K562 (cell line): Measurements from ENCODE around the gene SNX12. TPM values are rescaled to one million over a fixed set of nuclear protein-coding genes. Genes with fewer than 3 reads are reported as not detected.

Experiments
- ATAC-seq: fragments of 200-7000 bp; cut with Tn5 transposase; 3 replicates; pipeline ENCODE4 v1.9.1; 2020; ENCODE audit warnings: moderate library complexity
- BruUV-seq: library from RNA; stranded (reverse); fragments of 400-500 nt; replicated peaks from 2 replicates; lab custom pipeline; 2021; lab: Mats Ljungman, UMichigan
- CTCF ChIA-PET: fragments of 300-600 bp; formaldehyde crosslinking; extraction: SDS; loops from one replicate; lab custom pipeline; 2021; ENCODE audit warnings: low intra/inter-chr PET ratio; lab: Yijun Ruan, JAX
- POLR2A ChIA-PET: fragments of 300-600, 350-650 bp; sonication (Branson Sonifier 250); formaldehyde crosslinking; extraction: SDS; loops from one replicate; lab custom pipeline; 2021; ENCODE audit warnings: antibody characterized with exemption, inconsistent platforms; lab: Yijun Ruan, JAX
- DNase-seq, 4 experiments: peaks; one replicate each; pipeline versions ENCODE4 v3.0.0 to v3.0.0-alpha.2; 2011 to 2018; ENCODE audit warnings: low spot score in 3 of 4, mixed read lengths in 3 of 4; ENCODE audit errors: extremely low read depth in 1 of 4
- FAIRE-seq: peaks from 2 replicates; lab custom pipeline; 2011; peaks lifted over from hg19 to GRCh38; lab: Jason Lieb, UNC
- H2AFZ ChIP-seq: 2 replicates; pipeline ENCODE4 v1.6.0; 2011; ENCODE audit warnings: low read depth, low read length, control low read depth, inconsistent platforms
- H3K27ac ChIP-seq: fragments of 200-600 bp; 3 replicates; pipeline ENCODE4 v1.8.0; 2011; ENCODE audit warnings: low read depth, mild to moderate bottlenecking, control low read depth, inconsistent platforms, low read length, moderate library complexity, mixed read lengths; ENCODE audit errors: extremely low read depth
- H3K27me3 ChIP-seq, 2 experiments: fragments of 300-600 bp in 1 of 2; 2 replicates in 1 of 2; 3 replicates in 1 of 2; pipeline versions ENCODE4 v1.6.0 to v1.8.0; 2011; ENCODE audit warnings: inconsistent platforms in 2 of 2, low read length in 2 of 2, mild to moderate bottlenecking in 1 of 2, mixed read lengths in 1 of 2, moderate library complexity in 1 of 2; ENCODE audit not compliant: control insufficient read depth in 2 of 2, insufficient read depth in 2 of 2
- H3K36me3 ChIP-seq: fragments of 300-600 bp; 3 replicates; pipeline ENCODE4 v1.8.0; 2011; ENCODE audit warnings: mild to moderate bottlenecking, low read length, inconsistent platforms; ENCODE audit not compliant: control insufficient read depth, insufficient read depth
- H3K4me1 ChIP-seq, 2 experiments: fragments of 200-600 bp in 1 of 2; replicated peaks in 1 of 2; 2 replicates in 1 of 2; 3 replicates in 1 of 2; pipeline versions ENCODE4 v1.5.1 to v1.8.0; 2011; ENCODE audit warnings: inconsistent platforms in 2 of 2, low read length in 2 of 2, mild to moderate bottlenecking in 1 of 2, mixed read lengths in 1 of 2, moderate library complexity in 1 of 2; ENCODE audit not compliant: control insufficient read depth in 2 of 2, insufficient read depth in 2 of 2
- H3K4me2 ChIP-seq: 2 replicates; pipeline ENCODE4 v1.6.1; 2011; ENCODE audit warnings: low read length, control low read depth, inconsistent platforms, mixed read lengths; ENCODE audit not compliant: insufficient read depth
- H3K4me3 ChIP-seq: fragments of 200-600 bp; sonication (generic), shearing (Covaris generic); 2 replicates; pipeline ENCODE4 v1.5.1; 2016; ENCODE audit warnings: control low read depth, inconsistent platforms
- H3K79me2 ChIP-seq: fragments of 200-600 bp; 3 replicates; pipeline ENCODE4 v1.8.0; 2011; ENCODE audit warnings: low read length, inconsistent platforms; ENCODE audit not compliant: control insufficient read depth, insufficient read depth
- H3K9ac ChIP-seq, 2 experiments: 2 replicates each; pipeline versions ENCODE4 v1.6.0 to v1.6.1; 2011; ENCODE audit warnings: low read depth in 2 of 2, low read length in 2 of 2, control low read depth in 1 of 2, inconsistent platforms in 1 of 2, mild to moderate bottlenecking in 1 of 2, mixed read lengths in 1 of 2; ENCODE audit not compliant: insufficient read depth in 1 of 2
- H3K9me1 ChIP-seq: one replicate; pipeline ENCODE4 v1.6.0; 2011; ENCODE audit warnings: inconsistent platforms, mild to moderate bottlenecking, low read length, moderate library complexity; ENCODE audit not compliant: control insufficient read depth, insufficient read depth
- H3K9me3 ChIP-seq: replicated peaks from 2 replicates; pipeline ENCODE4 v1.5.1; 2011; ENCODE audit warnings: low read depth, low read length, inconsistent platforms; ENCODE audit not compliant: control insufficient read depth, insufficient read depth
- H4K20me1 ChIP-seq: replicated peaks from 2 replicates; pipeline ENCODE4 v1.6.1; 2011; ENCODE audit warnings: low read length, inconsistent platforms, mixed read lengths; ENCODE audit not compliant: control insufficient read depth, insufficient read depth
- HEY1 ChIP-seq: fragments of 250-450 bp; sonication (Bioruptor Pico); IDR thresholded peaks from 2 replicates; pipeline ENCODE4 v1.5.0; 2020; ENCODE audit warnings: mild to moderate bottlenecking, moderate library complexity, borderline replicate concordance
- PHF21A ChIP-seq: fragments of 450-650 bp; IDR thresholded peaks from 2 replicates; pipeline ENCODE4 v1.6.1; 2017; ENCODE audit warnings: low read depth, borderline replicate concordance
- POLR2A ChIP-seq: fragments of 450-650 bp; conservative IDR thresholded peaks from 2 replicates; pipeline ENCODE4 v1.6.1; 2016
- SMARCE1 ChIP-seq: fragments of 450-650 bp; IDR thresholded peaks from 2 replicates; pipeline ENCODE4 v1.7.1; 2016; ENCODE audit warnings: mild to moderate bottlenecking
- SRSF1 ChIP-seq: fragments of 200-400 bp; formaldehyde crosslinking; IDR thresholded peaks from 2 replicates; pipeline ENCODE4 v1.6.1; 2017; ENCODE audit warnings: mild to moderate bottlenecking, low read depth, low read length, moderate library complexity
- ZNF699 ChIP-seq: fragments of 250-450 bp; sonication (Bioruptor Pico); IDR thresholded peaks from 2 replicates; pipeline ENCODE4 v1.8.0; 2021; ENCODE audit warnings: mild to moderate bottlenecking, moderate library complexity; ENCODE audit not compliant: insufficient replicate concordance
- WGBS: fragments of 100-300 bp; shearing (Covaris generic); methylation state at CpG from one replicate; pipeline ENCODE4 v1.1.6; 2016; ENCODE audit warnings: low coverage, mixed read lengths; ENCODE audit not compliant: insufficient coverage; ENCODE audit errors: missing lambda C conversion rate; 5-methylcytosine and 5-hydroxymethylcytosine counted together
- in situ Hi-C: fragments of 300-500 bp; cut with MboI; formaldehyde crosslinking; loops from 4 replicates; pipeline ENCODE4 v1.15.0; 2018; ENCODE audit warnings: inconsistent platforms, mixed read lengths
- intact Hi-C: fragments of 100-400 bp; cut with micrococcal nuclease; formaldehyde crosslinking; loops from 2 replicates; pipeline ENCODE4 v1.14.2; 2022
- polyA plus RNA-seq, 8 experiments: library from polyadenylated mRNA; depleted of rRNA in 4 of 8; stranded (reverse) in 5 of 8; unstranded in 3 of 8; fragments of >200 nt; fragmentation: Nextera tagmentation in 2 of 8; fragmentation: Illumina TruSeq in 1 of 8; extraction: Ambion mirVana in 2 of 8; extraction: Trizol in 1 of 8; gene quantifications; 2 replicates each; pipeline versions ENCODE4 v1.2.1 to v1.2.3, GENCODE V29; 2011 to 2014; ENCODE audit warnings: inconsistent platforms in 1 of 8, missing spikeins in 1 of 8
- total RNA-seq, 7 experiments: library from RNA; depleted of rRNA in 6 of 7; stranded (reverse); fragments of >200 nt in 6 of 7; fragmentation: Illumina TruSeq in 2 of 7; extraction: Trizol in 2 of 7; gene quantifications; 2 replicates each; pipeline versions ENCODE4 v1.2.1 to v1.2.3, GENCODE V29; 2011 to 2021; ENCODE audit warnings: low replicate concordance in 1 of 7
- TF ChIP-seq, protein P1 (sequence below): fragments of 250-450 bp; sonication (Bioruptor Pico); IDR thresholded peaks from 2 replicates; pipeline ENCODE4 v1.4.0; 2020; ENCODE audit warnings: mild to moderate bottlenecking, moderate library complexity
- TF ChIP-seq, protein P2 (sequence below): IDR thresholded peaks from 3 replicates; pipeline ENCODE4 v1.6.1; 2011; ENCODE audit warnings: borderline replicate concordance, mild to moderate bottlenecking, moderate library complexity; ENCODE audit not compliant: insufficient read length; ENCODE audit errors: extremely low read depth

SNX12 gene
- total and polyA plus RNA-seq, 9 of the 15 experiments (the other 6 are each of a cell fraction or from before 2014, with no cell fraction given): 12.7 to 50.3 (median 37.1) TPM

DNA sequence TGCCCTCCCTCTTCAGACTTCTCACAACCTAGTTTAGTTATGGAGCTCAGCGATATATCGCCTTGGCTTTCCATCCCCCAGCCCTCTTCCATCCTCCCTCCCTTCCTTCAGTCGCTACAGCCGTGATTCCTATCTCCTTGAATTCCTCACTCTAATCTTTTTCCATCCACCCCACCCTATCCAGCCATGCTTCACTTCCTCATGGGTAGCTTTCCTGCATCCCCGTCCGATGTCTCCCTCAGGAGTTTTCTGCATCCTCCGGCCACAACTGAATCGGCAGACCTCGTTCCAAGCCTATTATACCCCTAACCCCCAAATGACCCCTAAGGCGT is 456 bp downstream of the SNX12 start (continued):
- TF ChIP-seq HEY1 (CRISPR knock-in tag): no peak
- TF ChIP-seq ZNF699 (CRISPR knock-in tag): no peak
- TF ChIP-seq POLR2A: peak; percentile 30
- TF ChIP-seq SMARCE1: peak; percentile 78

DNA sequence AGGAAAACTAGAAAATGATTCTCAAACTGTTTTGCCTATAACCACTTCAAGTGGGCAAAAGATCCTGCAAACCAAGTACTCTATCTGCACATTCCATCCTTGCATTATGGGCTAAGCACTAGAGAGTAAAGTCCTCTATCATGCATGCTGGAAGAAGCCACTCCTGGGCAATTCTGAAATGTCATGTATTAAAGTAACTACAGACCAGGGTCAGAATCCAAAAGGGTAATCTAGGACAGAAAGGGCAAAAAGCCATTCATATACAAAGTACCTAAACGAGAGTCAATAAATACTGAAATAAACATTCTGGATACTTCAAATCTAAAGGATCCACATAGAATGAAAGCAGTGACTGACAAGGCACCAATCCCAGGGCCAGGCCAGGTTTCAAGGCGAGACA is 1.0 kb downstream of the SNX12 start:
- H4K20me1 ChIP-seq: no peaks in the 10 kb centered on the region; the same call in 1 of the 2 replicates
- POLR2A ChIA-PET: interaction anchor here (0.9 to 1.1 kb wide), 3 partner anchors 9 to 115 kb away, joined by 3 to 4 read pairs (median 3); no protein-coding TSS in a partner anchor
- intact Hi-C loops (no loop called here), in situ Hi-C loops (no loop called here)
- TF ChIP-seq SRSF1: no peak
- TF ChIP-seq, protein P1, sequence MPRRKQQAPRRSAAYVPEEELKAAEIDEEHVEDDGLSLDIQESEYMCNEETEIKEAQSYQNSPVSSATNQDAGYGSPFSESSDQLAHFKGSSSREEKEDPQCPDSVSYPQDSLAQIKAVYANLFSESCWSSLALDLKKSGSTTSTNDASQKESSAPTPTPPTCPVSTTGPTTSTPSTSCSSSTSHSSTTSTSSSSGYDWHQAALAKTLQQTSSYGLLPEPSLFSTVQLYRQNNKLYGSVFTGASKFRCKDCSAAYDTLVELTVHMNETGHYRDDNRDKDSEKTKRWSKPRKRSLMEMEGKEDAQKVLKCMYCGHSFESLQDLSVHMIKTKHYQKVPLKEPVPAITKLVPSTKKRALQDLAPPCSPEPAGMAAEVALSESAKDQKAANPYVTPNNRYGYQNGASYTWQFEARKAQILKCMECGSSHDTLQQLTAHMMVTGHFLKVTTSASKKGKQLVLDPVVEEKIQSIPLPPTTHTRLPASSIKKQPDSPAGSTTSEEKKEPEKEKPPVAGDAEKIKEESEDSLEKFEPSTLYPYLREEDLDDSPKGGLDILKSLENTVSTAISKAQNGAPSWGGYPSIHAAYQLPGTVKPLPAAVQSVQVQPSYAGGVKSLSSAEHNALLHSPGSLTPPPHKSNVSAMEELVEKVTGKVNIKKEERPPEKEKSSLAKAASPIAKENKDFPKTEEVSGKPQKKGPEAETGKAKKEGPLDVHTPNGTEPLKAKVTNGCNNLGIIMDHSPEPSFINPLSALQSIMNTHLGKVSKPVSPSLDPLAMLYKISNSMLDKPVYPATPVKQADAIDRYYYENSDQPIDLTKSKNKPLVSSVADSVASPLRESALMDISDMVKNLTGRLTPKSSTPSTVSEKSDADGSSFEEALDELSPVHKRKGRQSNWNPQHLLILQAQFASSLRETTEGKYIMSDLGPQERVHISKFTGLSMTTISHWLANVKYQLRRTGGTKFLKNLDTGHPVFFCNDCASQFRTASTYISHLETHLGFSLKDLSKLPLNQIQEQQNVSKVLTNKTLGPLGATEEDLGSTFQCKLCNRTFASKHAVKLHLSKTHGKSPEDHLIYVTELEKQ (CRISPR knock-in tag): no peak
- no peak for TF ChIP-seq PHF21A
- TF ChIP-seq, protein P2, sequence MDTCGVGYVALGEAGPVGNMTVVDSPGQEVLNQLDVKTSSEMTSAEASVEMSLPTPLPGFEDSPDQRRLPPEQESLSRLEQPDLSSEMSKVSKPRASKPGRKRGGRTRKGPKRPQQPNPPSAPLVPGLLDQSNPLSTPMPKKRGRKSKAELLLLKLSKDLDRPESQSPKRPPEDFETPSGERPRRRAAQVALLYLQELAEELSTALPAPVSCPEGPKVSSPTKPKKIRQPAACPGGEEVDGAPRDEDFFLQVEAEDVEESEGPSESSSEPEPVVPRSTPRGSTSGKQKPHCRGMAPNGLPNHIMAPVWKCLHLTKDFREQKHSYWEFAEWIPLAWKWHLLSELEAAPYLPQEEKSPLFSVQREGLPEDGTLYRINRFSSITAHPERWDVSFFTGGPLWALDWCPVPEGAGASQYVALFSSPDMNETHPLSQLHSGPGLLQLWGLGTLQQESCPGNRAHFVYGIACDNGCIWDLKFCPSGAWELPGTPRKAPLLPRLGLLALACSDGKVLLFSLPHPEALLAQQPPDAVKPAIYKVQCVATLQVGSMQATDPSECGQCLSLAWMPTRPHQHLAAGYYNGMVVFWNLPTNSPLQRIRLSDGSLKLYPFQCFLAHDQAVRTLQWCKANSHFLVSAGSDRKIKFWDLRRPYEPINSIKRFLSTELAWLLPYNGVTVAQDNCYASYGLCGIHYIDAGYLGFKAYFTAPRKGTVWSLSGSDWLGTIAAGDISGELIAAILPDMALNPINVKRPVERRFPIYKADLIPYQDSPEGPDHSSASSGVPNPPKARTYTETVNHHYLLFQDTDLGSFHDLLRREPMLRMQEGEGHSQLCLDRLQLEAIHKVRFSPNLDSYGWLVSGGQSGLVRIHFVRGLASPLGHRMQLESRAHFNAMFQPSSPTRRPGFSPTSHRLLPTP: no peak
- CTCF ChIA-PET: no interaction called here
- H2AFZ ChIP-seq: peak overlapping the region; percentile 97
- H3K4me1 ChIP-seq: peaks cover 0 to 4% of the 10 kb centered on the region in 2 experiments; a peak in 2 of 5 replicates
- peak overlapping the region; percentile 79 to 89 for H3K9ac ChIP-seq
- H3K27ac ChIP-seq: peak overlapping the region; percentile 75
- H3K36me3 ChIP-seq: peaks cover 11% of the 10 kb centered on the region
- H3K4me3 ChIP-seq: peak overlapping the region; percentile 82
- H3K27me3 ChIP-seq: no peaks in the 10 kb centered on the region
- H3K79me2 ChIP-seq: peaks cover 25% of the 10 kb centered on the region
- DNase-seq (no peak), ATAC-seq (no peak), FAIRE-seq (no peak)
- H3K4me2 ChIP-seq: peak overlapping the region; percentile 97
- BruUV-seq: no TSS peak
- H3K9me1 ChIP-seq: no peaks in the 10 kb centered on the region
- 0% methylated on average over 2 of the region's 2 CpGs for WGBS
- H3K9me3 ChIP-seq: no peaks in the 10 kb centered on the region
